Iris pigment epithelial cell (primary cell): ENCODE results near the gene RELA.
A peak's percentile ranks its signal among the peaks of the same experiment; 100 is the strongest.
"Not testable (repeated sequence)": the region's sequence is repeated elsewhere in the genome, so short reads cannot be mapped to it uniquely, and the experiment has no call there.

Source experiments
- DNase-seq: peaks from one replicate; pipeline ENCODE4 v3.0.0-alpha.2; 2011; ENCODE audit warnings: low read depth

RELA gene

DNA sequence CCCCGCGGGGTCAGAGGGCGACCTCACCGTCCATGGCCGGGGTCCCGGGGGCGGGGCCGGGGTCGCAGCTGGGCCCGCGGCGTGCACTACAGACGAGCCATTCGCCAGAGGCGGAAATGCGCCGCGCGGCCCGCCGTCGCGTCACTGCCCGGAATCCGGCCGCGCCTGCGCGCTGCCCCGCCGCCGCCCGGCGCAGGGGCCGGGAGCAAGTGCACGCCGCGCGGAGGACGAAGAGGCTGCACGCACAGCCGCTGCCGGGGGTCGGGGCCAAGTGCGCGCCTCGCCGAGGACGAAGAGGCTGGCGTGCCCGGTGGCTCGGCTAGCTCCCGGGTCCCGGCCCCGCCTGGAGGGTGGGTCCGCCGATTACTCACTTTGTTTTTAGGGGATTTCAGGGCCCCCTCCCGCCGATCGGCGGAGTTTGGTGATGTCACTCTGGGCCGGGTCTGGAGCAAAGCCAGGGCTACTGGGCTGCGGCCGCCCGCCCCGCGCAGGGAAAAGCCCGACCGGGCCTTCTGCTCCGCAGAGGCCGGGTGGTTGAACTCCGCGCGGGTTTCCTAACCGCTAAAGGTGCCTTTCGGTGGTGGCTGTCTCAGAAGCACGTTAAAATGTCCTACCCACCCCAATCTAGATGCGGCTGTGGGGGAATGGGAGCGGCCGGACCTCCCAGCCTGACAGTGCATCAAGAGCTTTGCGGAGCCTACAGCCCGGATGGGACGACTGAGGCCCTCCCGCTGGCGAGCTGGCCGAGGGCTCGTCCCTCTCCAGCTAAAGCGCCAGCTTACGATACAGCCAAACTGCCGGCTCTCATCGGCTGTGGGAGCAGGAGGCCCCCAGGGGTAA lies at the start of gene RELA:
RELA (minus strand) TSS at position 118 of the 840 bp plus-strand sequence; CDS start at position 34, 84 bp downstream.
- DNase-seq = peak; percentile 90

DNA sequence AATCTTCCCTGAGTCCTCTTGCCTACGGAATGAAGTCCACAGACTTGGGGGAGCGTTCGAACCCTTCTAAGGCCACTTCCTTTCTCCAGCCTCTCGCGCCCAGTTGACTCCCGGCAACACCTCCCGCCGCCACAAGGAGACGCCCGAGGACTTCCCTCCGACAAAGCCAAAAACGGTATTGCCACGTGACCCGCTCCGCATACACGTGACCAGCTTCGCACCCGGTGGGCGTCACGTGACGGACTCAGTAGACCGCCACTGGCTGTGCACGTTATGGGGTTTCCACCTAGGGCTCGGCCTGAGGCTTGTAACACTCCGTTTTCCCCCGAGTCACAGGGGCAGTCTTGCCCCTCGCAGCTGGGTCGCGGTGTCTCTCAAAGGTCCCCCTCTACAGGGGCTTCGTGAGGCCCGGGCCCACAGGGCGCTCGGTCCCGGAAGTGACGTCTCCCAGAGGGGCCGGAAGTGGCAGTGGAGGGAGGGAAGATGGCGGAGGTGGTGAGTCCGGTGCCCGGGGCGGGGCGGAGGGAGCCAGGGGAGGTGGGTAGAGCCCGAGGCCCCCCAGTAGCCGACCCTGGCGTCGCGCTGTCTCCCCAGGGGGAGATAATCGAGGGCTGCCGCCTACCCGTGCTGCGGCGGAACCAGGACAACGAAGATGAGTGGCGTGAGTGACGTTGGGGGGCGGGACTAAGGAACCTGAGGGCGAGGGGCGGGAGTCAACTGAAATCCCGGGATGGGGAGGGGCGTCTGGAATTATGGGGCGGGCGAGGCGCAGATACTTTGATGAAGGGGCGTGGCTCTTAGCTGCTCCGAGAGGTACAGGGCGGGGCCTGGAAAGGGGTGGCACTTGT lies 49.3 kb upstream of the RELA start, which contains the start of gene KAT5:
KAT5 (plus strand) TSS at position 468 of the 848 bp plus-strand sequence; CDS start at position 484, 16 bp downstream.
- DNase-seq = peak; percentile 98

DNA sequence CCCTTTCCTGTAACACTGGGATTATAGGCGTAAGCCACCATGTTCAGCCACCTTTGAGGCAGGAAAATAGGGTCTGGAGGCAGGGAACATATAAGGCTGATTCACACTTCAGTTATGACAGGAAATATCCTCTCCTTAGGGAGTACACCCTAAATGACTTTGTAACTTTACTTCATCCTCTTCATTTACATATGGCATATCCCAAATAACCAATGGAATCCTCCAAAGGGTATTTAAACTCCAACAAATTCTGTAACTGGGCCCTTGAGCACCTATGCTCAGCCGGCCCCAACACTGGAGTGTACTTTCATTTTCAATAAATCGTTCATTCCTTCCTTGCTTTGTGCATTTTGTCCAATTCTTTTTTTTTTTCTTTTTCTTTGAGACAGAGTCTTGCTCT lies 47.7 kb upstream of the RELA start:
- no peak for DNase-seq

DNA sequence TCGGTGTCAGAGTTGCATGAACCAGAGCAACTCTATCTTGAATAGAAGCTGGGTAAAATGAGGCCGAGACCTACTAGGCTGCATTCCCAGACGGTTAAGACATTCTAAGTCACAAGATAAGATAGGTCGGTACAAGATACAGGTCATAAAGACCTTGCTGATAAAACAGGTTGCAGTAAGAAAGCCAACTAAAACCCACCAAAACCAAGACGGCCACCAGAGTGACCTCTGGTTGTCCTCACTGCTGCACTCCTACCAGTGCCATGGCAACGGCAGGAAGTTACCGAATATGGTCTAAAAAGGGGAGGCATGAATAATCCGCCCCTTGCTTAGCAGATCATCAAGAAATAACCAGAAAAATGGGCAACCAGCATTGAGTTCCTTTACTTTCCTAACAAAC lies 46.9 kb upstream of the RELA start:
- no peak for DNase-seq

DNA sequence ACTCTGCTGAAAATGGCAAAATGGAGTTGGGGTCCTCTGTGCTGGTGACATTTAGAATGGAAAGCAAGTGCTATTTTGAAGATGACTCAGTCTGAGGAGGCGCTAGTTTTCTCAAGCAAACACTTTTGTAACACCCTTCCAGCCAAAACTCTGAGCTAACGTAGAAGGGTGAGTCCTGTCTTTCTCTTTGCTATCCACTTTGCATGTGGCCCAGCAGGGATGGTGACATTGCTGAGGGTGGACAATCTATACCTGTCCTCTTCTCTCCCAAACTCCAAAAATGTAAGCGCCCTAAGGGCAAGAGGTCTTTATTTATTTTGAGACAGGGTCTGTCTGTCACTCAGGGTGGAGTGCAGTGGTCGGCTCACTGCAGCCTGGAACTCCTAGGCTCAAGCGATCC lies 45.7 kb upstream of the RELA start:
- no peak for DNase-seq

DNA sequence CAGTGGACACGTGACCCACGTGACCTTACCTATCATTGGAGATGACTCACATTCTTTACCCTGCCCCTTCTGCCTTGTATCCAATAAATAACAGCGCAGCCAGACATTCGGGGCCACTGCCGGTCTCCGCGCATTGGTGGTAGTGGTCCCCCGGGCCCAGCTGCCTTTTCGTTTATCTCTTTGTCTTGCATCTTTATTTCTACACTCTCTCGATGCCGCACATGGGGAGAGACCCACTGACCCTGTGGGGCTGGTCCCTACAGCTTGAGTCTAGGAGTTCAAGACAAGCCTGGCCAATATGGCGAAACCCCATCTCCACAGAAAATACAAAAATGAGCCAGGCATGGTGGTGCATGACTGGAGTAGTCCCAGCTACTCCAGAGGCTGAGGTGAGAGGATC lies 44.3 kb upstream of the RELA start:
- DNase-seq = not testable (repeated sequence)

DNA sequence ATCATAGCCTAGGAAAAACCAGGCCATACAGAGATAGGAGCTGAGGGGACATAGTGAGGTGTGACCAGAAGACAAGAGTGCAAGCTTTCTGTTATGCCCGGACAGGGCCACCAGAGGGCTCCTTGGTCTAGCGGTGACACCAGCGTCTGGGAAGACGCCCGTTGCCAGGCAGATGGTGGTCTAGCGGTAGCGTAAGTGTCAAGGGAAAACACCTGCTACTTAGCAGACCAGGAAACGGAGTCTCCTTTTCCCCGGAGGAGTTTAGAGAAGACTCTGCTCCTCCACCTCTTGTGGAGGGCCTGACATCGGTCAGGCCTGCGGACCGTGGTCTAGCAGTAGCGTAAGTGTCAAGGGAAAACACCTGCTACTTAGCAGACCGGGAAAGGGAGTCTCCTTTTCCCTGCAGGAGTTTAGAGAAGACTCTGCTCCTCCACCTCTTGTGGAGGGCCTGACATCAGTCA lies 43.6 kb upstream of the RELA start:
- peak; percentile 22 for DNase-seq

DNA sequence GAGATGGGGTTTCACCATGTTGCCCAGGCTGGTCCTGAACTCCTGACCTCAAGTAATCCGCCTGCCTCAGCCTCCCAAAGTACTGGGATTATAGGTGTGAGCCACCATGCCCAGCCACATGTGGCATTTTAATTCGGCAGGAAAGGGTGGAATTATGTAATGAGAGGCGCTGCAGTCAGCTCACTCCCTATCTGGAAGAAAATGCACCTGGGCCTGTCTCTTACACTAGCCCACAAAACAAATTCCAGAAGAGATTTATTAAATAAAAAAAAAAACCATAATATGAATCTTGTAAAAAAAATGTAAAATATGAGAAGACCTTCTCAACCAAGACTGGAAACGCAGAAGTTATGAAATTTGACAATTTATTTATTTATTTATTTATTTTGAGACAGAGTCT lies 41.1 kb upstream of the RELA start:
- no peak for DNase-seq

DNA sequence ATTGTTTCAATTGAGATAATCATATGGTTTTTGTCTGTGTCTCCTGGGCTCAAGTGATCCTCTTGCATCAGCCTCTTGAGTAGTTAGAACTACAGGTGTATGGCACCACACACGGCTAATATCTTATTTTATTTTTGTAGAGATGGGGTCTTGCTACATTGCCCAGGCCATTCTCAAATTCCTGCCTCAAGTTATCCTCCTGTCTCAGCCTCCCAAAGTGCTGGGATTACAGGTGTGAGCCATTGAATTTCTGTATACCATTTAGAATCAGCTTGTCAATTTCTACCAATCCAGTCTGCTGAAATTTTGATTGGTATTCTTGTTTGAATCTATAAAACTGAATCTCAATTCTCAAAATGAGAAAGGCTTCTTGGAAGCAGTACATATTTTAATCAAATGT lies 39.0 kb upstream of the RELA start:
- no peak for DNase-seq

DNA sequence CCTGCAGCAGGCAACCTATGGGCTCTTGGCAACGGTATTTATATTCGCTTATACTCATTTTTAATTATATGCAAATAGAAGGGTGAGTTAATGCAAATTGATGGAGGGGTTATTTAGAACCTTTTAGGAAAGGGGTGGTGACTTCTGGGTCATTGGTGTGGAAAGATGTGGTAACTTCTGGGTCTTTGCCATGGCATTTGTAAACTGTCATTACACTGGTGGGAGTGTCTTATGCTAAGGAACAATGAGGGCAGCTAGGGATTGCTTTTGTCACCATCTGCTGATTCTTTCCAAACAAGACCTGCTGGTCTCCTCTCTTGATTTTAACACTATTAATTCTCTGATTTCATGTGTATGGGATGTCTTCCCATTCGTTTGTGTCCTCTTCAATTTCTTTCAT lies 37.7 kb upstream of the RELA start:
- DNase-seq = no peak

DNA sequence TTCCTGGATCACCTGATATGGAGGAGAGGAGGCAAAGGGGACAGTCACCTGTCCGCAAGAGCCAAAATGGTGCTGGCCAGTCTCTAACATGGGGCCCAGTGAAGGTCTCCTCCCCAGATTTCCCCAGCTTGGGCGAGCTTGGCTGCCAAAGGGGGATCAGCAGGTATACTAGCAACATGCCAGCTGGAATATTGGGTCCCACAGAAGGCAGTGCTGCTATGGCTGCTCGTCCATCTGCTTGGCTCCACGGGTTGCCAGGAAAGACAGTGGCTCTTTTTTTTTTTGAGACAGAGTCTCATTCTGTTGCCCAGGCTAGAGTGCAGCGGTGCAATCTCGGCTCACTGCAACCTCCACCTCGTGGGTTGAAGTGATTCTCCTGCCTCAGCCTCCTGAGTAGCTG lies 36.6 kb upstream of the RELA start:
- DNase-seq = no peak

DNA sequence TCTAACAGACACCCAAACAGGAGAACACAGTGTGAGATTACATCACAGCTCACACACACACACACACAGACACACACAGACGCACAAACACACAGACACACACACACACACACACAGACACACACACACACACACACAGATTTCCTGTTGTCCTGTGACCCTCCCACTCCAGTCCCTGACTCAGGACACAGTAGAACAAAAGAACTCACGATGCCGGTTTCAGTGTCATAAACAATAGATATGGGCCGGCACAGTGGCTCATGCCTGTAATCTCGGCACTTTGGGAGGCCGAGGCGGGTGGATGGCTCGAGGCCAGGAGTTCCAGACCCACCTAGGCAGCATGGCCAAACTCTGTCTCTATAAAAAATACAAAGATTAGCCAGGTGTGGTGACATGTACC lies 35.5 kb upstream of the RELA start:
- DNase-seq = no peak

DNA sequence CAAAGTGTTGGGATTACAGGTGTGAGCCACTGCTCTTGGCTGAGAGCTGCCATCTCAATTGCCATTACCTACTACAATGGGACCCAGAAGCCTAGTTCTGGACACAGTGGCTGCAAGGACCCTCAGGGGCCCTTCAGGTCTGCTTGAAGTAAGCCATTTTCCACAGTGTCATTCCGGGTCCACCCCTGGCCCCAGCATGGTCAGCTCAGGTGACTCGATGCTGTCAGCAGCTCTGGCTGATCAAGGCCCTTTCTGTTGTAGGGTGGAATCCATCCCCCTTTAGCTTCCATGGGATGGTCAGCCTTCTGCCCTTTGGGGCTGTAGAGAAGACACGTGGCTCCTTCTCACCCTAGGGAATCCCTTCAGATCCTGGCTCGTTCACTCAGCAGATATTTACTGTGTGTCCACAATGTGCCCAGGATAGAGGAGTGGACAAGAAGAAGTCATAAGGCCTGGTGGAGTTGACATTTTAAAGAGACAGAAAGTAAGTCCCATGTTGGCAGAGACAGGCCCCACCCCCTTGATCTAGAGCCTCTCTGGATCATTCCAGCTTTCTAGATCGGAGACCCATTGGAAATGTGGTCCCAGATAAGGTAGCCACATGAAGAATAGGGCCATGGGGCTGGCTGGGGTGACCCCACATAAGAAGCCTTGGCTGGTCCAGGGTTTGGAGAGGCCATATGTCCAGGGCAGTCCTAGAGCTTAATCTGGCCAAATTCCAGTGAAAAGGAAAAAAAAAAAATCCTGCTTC lies 34.3 kb upstream of the RELA start:
- no peak for DNase-seq

DNA sequence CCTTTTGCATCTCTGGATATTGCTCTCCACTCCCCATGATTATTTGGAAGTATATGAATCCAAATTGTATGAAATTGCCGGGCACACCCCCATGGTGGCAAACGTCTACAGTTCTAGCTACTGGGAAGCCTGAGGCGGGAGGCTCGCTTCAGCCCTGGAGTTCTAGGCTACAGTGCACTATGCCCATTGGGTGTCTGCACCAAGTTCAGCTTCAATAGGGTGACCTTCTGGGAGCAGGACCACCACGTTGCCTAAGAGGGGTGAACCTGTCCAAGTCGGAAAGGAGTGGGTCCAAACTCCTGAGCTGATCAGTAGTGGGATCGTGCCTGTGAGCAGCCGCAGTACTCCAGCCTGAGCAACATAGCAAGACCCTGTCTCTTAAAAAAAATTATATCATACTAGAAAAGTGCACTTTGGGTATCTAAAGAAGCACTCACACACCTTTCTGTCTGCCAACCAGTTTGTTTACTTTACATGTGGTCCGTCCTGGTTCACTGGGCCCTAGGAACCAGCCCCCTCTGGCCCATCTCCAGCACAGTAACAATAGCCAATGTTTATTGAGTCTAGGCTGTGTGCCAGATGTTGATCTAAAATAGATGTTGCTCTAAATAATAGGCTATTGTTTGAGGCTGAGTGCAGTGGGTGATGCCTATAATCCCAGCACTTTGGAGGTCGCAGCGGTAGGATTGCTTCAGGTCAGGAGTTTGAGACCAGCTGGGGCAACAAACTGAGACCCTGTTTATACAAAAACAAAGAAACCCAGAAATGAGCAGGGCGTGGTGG lies 32.9 kb upstream of the RELA start:
- no peak for DNase-seq

DNA sequence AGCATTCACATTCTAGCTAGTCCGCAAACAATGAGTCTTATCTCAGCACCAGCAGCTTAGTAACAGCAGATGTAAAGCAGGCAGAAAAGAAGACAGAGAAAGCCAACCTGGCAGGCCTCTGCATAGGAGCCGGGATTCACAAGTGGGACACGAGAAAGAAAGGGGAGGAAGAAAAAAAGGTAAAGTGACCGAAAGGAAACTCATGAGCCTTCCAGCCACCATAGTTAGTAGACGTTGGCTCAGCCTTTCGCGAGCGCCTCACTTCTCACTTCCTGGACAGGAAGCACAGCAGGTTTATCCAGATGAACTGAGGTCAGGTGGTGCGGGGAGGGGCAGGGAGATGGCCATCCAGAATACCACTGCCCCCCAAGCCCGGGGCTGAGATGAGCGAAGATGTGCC lies 29.7 kb upstream of the RELA start:
- no peak for DNase-seq

DNA sequence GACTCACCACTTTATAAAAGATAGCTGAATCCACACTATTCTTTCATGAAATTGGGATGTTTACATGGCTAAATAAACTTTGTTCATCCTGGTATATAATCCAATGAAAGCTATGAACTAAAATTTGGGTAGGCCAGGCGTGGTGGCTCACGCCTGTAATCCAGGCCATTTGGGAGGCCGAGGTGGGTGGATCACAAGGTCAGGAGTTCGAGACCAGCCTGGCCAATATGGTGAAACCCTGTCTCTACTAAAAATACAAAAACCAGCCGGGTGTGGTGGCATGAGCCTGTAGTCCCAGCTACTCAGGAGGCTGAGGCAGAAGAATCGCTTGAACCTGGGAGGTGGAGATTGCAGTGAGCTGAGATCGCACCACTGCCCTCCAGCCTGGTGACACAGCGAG lies 29.1 kb upstream of the RELA start:
- not testable (repeated sequence) for DNase-seq

DNA sequence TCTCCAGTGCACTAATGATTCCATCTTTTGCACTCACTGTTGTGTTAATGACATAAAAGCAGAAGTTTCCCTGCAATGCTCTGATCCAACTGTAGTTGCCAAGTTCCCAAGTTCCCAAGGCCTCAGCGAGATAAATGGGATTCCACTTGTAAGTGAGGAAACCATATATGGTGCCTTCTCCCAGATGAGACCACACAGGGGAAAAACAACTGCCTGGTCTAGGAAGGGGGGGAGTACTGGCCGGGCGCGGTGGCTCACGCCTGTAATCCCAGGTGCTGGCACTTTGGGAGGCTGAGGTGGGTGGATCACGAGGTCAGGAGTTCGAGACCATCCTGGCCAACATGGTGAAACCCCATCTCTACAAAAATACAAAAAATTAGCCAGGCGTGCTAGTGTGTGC lies 23.3 kb upstream of the RELA start:
- no peak for DNase-seq

DNA sequence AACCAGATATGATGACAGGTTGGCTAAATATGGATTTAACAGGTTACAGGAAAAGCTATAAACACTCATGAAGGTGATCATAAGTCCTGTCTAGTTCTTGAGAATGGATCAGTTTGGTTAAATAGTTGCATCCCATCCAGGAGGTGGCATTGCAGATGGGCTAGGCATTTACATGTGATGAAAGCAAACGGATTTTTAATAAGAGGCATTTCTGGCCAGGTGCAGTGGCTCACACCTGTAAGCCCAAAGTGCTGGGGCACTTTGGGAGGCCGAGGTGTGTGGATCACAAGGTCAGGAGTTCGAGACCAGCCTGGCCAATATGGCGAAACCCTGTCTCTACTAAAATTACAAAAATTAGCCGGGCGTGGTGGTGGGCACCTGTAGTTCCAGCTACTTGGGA lies 20.8 kb upstream of the RELA start:
- DNase-seq = not testable (repeated sequence)

DNA sequence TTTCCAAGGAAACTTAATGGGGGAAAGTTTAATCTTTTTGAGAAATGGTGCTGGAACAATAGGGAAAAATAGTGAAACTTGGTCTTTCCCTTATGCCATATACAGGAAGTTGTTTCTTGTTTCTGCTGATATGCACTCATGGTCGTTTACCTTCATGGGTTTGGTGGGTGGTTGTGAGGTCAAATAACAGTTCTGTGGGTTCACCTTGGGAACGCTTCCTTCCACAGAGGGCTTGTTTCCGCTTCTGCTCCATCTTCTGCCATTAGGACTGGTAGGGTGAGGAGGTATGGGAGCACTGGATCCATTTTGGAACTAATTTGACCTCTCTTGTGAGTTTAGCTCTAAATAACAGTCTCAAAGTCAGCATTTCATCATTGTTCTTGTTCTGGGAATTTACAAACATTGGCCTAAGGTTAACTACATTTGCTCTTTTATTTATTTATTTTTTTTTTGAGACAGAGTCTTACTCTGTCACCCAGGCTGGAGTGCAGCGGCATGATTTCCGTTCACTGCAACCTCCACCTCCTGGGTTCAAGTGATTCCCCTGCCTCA lies 17.6 kb upstream of the RELA start:
- no peak for DNase-seq

DNA sequence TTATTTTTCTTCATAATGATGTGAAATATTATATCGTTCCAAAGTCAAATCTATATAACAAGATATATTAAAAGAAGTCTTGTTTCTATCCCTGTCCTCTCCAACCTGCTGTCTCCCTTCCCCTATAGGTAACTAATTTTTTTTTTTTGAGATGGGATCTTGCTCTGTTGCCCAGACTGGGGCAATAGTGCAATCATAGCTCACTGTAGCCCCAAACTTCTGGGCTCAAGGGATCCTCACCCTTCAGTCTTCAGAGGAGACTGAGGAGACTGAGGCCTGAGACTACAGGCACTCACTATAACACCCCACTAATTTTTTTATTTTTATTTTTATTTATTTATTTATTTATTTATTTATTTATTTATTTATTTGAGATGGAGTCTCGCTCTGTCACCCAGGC lies 10.3 kb upstream of the RELA start:
- DNase-seq = no peak

DNA sequence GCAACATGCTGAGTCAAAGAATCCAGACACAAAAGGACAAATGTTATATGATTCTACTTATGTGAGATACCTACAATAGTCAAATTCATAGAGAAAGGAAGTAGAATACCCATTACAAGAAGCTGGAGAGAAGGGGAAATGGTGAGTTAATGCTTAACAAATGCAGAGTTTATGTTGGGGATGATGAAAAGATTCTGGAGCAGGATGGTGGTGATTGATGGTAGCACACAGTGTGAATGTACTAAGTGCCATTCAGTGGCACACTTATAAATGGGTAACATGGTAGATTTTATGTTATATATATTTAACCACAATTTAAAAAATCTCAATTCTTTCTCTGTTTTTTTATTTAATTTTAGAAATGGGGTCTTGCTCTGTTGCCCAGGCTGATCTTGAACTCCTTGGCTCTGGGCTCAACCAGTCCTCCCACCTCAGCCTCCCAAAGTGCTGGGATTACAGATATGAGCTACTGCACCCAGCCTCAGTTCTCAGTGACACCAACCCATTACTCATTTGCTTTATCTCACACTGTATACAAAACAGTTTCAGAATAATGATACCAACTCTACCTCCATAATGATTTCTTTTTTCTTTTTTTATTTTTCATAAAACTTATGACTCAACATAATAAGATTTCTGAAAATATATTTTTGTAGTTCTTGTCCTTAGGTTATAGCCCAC lies 9.6 kb upstream of the RELA start:
- no peak for DNase-seq
